Cortex of kidney (tissue), 1 donor: ENCODE results near the gene TACSTD2.
"Not testable (repeated sequence)": the region's sequence is repeated elsewhere in the genome, so short reads cannot be mapped to it uniquely, and the experiment has no call there.

Source experiments
- DNase-seq: peaks from one replicate; lab custom pipeline; 2025; lab: John Stamatoyannopoulos, UW

Gene TACSTD2

DNA sequence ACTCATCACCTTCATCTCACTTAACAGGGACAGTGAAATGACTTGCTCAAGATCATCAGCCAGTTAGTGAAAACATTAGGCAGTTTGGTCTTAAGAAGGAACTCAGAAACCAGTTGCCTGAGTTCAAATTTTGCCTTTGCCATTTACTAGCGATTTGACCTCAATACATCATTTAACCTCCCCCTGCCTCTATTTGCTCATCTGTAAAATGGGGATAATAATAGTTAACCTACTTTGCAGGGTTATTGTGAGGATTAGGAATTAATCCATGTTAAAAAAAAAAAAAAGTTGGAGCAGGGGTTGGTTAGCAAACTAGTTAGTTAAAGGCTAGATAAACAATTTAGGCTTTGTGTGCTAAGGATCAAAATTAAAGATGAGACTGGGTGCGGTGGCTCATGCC is 10.6 kb upstream of the TACSTD2 start:
- DNase-seq = no peak

DNA sequence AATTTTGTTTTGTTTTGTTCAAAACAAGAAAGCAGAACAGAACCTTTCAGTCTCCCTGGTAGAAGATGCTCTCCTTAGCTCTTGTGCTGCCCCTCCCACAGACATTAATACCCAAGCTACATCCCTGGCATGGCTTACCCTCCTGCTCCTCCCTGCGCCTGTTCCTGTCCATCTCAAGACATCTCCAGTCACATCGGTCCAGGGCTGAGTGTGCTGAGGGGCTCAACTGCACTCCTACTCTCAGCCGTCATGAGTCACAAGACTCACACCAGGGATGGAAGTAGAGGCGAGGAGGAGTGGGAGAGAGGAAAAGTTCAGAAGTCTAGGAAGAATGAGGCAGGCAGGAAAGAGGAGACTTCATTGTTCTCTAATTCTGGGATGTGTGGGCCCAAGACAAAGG is 9.2 kb upstream of the TACSTD2 start:
- DNase-seq = no peak

GRCh38 chr1:58585581-58586151 is 8.6 kb upstream of the TACSTD2 start:
- DNase-seq = no peak

DNA sequence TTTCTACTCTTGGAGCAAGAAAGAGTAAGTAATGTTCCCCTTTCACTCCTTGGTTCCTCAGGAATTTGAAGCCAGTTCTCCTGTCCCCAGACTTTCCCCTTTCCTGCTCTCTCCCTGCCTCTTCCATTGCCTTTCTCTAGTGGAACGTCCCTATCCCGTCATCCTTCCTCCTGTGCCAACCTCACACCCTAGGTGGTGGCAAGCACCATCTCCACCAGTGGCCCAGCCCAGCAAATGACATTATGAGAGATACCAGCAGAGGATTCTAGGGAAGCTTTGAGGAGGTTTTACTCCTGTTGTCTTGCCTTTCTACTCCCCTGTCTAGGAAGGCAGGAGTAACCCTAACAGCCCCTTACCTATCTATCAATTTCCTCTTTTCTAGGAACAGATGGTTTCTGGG is 8.1 kb upstream of the TACSTD2 start:
- no peak for DNase-seq

DNA sequence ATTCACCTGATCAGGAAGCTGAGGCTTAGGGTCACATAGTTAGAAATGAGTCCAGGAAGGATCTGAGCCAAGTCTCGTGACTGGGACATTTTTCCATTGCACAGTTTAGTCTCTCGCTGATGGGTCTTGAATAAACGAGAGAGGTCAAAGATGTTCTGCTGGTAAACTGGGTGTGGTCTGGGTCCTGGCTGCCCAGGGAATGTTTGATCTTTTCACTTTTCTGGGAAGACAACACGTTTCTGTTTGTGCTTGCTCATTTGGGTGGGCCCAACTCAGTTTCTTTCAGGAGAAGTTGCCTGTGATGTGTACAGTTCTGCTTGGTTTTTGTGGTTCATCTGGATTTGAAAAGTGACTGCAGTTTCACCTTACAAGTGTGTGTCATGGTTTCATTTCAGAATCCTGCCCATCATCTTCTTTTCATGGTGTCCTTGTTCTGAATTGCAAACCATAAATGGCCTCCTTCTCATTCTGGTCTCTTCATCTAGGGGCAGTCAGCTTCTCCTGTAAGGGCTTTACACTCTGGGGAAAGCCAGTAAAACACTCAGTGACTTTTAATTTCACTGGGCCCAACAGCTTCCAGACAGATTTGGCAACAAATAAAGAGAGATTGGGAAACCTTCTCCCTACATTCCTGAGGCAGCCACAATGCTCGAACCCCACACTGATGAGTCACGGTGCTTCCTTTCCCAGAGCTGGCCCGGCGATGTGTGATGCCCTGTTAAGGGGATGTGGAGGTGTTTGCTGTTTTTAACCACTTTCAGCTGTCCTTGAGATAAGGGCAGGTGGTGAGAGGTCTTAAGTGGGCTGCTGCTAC is 7.2 kb upstream of the TACSTD2 start:
- no peak for DNase-seq

GRCh38 chr1:58583496-58583895 is 6.4 kb upstream of the TACSTD2 start:
- no peak for DNase-seq

DNA sequence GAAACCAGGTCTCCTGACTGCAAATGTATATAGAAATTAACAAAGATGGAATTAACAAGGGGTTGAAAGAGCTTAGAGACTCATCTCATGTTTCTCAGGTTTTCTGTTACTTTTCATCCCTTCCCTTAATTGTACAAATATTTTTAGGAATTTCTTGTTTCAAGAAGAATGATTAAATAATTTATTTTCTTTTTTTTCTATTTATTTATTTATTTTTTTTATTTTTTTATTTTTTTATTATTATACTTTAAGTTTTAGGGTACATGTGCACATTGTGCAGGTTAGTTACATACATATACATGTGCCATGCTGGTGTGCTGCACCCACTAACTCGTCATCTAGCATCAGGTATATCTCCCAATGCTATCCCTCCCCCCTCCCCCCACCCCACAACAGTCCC is 5.1 kb upstream of the TACSTD2 start:
- not testable (repeated sequence) for DNase-seq

- no peak for DNase-seq
Measured at GRCh38 chr1:58581641-58582040, 4.6 kb upstream of the TACSTD2 start.

- DNase-seq = no peak
Measured at GRCh38 chr1:58580186-58580585, 3.1 kb upstream of the TACSTD2 start.

DNA sequence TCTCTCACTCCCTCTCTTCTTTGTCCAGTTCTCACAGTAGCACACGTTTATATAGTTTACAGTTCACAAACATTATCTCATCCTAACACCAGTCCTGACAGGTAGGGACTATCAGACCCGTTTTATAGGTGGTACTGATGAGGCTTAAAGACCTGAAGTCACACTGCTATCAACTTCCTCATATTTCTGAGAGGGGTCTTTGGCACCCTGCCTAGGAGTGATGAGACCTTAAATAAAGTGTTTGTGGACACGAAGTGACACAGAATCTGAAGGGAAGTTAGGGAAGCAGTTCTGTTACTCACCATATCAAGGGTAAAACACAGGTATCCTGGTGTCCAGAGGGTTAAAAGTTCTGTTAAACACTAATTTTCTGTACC is 590 bp upstream of the TACSTD2 start:
- DNase-seq = no peak

- no peak for DNase-seq
Measured at GRCh38 chr1:58576325-58576726, 726 bp downstream of the TACSTD2 start.

GRCh38 chr1:58575551-58576324 is 1.3 kb downstream of the TACSTD2 start:
- no peak for DNase-seq

DNA sequence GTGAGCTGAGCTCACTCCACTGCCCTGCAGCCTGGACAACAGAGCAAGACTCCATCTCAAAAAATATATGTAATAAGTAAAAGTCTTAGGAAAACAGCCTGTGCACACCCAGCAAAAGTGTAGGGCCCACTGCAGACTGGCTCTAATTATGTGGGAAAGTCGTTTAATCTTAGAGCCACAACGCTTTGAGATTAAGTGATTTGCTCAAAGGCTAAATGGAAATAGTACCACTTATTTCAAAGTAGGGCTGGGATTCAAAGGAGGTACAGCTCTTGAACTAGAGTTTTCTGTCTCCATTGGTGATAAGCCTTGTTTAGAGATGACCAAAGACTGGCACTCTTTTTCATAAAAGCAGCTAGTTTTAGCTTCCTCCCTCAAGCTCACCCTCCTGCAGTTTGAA is 2.2 kb downstream of the TACSTD2 start:
- DNase-seq = no peak

GRCh38 chr1:58573705-58574591 is 3.1 kb downstream of the TACSTD2 start:
- DNase-seq = no peak

- DNase-seq = no peak
Measured at GRCh38 chr1:58573138-58573537, 3.9 kb downstream of the TACSTD2 start.

DNA sequence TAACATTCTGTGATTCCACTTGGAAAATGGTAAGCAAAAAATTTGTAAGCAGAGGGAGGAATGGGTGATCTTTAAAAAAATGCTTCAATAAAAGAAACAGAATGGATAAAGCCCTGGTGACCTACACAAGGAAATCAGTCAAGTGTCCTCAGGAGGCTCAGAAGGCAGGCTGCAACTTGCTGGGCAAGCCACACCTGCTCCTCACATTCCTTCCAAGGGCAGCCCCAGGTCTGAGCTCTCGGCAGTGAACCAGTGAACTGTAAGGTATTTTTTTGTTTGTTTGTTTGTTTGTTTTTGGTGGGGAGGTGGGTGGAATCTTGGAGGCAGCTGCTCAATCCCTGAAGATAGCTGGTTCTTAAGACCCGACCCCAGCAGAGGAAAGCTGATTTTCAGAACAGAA is 4.4 kb downstream of the TACSTD2 start:
- no peak for DNase-seq

- no peak for DNase-seq
Measured at GRCh38 chr1:58571616-58572015, 5.4 kb downstream of the TACSTD2 start.

- DNase-seq = no peak
Measured at GRCh38 chr1:58570817-58571216, 6.2 kb downstream of the TACSTD2 start.

- no peak for DNase-seq
Measured at GRCh38 chr1:58570094-58570493, 7.0 kb downstream of the TACSTD2 start.

DNA sequence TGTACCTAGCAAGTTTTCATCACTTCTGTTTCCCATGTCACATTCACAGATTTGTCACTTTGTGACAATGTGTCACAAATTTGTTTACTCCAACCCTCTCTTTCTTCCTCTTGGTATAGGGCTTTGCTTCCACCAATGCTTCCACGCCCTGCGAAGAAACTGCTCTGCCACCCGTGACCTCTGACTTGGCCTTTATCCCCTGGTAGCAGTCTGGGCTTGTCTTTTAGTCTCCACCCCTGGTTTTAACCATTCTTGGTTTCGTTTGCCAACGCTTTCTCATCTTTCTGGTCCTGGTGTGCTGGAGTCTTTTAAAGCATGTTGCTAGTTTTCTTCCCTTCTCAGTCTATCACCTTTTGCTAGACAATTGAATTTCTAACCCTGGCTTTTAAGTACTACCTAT is 8.1 kb downstream of the TACSTD2 start:
- no peak for DNase-seq

- DNase-seq = no peak
Measured at GRCh38 chr1:58568271-58568860, 8.7 kb downstream of the TACSTD2 start.

DNA sequence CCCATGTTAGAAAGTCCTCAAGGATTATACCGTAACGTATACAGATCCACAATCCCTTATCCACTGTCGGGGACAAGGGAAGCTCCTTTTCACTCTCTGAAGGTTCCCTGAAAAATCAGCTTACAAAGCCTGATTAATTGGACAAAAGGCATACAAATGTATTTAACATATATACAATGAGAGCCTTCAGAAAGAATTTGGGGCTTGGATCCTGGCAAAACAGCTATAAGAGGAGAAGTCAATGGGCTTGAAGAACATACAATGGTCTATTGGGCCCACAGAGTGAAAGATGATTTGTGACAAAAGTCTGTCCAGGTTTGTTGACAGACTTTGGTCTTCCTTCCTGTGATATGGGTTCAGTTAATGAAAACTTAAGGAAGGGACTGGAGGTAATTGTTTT is 10.7 kb downstream of the TACSTD2 start:
- no peak for DNase-seq
